NCI-H187 treated with DMSO at 0.1 percent for 48 hours (cell line): Measurements from ENCODE around the gene GM2A.
A peak's percentile ranks its signal among the peaks of the same experiment; 100 is the strongest.

Experiments used
- DNase-seq: peaks from one replicate; lab custom pipeline; 2025; lab: John Stamatoyannopoulos, UW

The GM2A gene

DNA sequence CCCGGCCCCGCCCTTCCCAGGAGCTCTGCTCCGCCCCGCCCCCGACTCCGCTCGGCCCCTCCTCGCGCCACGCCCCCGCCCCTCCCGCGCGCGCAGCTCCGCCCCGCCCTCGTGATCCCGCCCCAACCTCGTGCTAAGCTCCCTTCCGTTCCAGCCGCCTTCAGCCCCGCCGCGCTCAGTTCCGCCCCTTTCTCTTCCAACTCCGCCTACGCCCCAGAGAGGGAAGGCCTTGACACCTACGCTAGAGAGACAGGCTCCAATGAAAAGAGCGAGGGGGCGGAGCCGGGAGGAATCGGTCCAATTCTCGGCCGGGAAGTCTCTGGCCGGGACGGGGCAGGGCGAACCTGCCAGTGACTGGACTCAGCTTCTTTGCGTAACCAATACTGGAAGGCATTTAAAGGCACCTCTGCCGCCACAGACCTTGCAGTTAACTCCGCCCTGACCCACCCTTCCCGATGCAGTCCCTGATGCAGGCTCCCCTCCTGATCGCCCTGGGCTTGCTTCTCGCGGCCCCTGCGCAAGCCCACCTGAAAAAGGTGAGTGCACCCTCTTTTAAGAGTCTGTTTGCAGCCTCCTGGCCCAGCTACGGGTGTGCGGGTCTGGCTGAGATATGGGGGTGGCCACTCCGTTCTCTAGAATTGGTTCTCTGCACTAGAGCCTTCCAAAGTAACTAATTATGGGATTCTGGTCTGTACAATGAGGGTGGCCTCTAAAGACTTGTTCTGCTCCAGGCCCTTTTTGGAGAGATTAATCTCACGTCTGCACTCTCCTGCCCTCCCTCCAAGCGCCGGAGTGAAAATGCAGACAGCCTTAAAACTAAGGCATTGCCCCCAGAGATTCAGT lies at the start of gene GM2A:
TSS of gene GM2A (plus strand) at position 424 of the 843 bp plus-strand sequence. CDS start at position 456, 32 bp downstream.
- peak; percentile 85 for DNase-seq

DNA sequence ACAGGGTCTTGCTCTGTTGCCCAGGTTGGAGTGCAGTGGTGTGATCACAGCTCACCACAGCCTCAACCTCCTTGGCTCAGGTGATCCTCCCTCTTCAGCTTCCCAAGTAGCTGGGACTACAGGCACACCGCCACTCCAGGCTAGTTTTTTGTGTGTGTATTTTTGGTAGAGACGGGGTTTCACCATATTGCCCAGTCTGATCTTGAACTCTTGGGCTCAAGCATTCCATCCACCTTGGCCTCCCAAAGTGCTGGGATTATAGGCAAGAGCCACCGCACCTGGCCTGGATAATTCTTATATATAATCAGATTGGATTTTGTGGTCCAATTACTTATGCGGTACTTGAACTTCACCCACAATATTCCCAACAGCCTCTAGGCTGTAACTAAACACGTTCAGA lies 48.9 kb upstream of the GM2A start:
- no peak for DNase-seq

DNA sequence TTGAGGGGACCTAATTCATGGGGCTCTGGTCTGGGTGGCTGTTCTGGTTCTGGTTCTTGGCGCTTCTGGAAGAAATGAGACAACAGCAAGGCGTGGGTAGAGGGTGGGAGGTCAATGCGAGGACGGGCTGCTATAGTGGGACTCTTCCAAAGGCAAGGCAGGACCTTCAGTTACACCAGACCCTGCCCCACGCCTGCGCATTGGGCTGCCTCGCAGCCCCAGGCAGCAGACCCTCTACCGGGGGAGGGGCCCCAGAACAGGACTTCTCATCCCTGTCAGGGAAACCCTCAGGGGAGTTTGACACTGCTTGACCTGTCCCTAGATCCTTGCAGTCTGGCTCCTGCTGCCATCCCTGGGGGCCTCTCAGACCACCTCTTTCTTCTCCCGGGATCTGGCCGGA lies 47.6 kb upstream of the GM2A start:
- DNase-seq, result no peak

DNA sequence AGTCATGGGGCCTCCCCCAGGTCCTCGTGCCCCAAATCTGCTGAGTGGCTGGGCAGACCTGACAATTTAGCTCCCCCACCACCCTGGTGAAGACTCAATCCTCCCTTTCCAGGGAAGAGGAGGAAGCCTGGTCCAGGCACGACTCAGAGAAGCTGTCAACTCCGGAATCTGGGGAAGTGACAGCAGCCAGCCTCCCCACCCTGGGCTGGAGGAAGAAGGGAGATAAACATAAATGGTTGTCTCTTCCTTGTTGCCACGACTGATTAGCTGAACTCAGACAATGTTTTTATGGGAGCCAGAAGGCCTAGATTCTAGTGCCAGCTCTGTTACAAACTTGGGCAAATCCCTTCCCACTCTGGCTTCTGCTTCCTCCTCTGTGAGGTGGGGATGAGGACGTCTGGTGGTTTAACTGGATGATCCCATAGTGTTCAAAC lies 44.5 kb upstream of the GM2A start:
- DNase-seq, result no peak

DNA sequence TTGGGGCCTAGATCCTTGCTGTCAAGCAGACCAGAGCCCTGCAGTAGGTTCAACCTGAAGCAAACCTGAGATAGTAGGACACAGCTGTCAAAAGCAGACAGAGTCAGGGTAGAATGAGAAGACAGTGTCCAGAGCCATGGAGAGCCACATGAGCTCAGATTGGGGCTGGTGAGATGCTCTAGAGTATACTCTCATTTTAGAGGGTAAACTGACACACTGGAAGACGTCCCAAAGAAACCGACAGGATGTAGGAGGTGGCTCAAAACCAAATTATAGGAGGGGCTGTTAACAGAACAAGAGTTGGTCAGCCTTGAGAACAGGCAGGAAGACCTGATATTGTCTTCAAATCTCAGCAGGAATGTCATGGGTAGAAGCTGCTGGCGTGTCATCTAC lies 40.6 kb upstream of the GM2A start:
- DNase-seq, result no peak

DNA sequence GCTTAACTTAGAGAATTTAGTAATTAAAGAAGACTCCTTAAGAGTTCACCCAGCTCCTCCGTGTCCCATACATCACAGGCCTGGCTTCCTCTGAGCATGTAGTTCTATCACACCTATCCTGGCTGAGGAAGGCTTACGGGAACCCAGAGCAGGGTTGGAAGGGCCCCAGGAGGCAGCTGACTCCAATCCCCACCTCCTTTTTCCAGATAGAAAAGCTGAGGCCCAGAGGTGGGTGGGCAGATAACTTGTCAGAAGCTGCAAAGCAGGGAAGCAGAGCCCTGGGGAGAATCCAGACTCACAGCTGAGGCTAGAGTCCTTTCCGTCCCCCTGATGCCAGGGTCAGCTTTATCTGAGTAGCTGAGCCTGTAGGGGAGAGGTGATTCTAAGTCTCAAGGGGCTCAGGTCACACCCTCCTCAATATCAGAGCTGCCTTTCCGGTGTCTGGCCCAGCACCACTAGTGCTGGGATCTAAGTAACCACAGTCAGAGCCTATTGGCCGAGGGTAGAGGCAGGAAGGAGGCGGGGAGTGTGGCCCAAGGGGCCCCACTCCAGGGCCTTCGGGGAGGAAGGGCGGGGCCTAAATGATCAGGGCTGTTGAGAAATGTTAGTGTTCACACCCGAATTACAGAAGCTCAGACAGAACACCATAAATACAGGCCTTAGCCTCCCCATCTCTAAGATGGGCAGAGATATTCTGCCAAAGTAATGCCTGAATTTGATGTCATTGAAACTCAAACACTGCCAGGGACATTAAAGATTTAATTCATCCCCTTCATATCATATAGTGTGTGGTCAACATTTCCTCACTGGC lies 39.0 kb upstream of the GM2A start:
- no peak for DNase-seq

DNA sequence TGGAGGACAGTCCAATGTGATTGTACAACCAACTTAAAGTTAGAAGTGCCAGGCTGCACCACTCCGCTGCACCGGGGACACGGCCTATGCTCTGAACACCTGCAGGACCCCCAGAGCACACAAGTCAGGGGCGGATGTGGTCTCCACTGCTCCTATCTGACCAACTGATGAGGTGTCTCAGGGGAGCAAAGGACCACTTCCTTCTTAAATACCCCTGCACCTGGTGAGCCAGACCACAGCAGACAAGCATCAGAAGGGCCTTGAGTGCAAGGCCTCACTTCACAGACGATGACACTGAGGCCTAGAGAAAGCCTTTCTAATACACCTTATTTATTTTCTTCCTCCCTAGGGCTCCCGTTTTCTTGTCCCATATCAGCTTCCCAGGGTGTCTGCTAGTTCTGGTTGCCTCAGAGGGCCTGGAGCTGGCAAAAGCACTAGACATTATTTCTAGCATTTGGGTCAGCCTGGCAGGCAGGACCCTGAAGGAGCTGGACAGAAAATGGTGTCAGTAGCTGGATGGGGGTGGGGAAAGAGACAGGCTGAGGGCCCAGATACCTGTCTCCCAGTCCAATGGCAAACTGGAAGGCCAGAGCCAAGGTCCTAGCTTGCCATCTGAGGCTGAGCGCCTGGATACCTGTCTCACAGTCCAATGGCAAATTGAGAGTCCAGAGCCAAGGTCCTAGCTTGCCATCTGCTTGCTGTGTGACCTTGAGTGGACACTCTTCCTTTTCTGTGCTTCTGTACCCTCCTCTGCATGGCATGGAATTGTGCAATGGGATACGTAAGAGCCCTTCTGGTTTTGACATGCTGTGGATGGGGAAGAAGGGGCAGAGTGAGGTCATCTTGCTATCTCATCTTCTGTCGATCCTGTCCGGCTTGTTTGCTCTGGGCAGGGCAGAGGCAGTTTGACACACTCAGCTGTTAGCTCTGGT lies 38.1 kb upstream of the GM2A start:
- DNase-seq, result no peak

DNA sequence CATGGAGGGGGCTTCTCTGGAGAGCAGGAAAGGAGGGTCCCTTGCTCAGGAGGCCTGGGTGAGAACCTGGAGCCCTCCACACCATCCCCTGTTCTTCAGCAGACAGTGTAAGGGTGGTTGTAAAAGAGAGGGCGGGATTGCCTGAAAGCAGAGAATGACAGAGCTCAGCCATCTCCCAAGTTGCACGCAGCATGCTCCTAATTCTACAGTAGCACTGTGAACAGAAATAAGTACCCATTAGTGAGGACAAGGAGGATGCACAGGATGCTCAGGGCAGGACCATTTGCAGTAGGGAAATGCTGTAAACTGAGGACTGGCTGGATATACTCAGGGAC lies 37.5 kb upstream of the GM2A start:
- no peak for DNase-seq

DNA sequence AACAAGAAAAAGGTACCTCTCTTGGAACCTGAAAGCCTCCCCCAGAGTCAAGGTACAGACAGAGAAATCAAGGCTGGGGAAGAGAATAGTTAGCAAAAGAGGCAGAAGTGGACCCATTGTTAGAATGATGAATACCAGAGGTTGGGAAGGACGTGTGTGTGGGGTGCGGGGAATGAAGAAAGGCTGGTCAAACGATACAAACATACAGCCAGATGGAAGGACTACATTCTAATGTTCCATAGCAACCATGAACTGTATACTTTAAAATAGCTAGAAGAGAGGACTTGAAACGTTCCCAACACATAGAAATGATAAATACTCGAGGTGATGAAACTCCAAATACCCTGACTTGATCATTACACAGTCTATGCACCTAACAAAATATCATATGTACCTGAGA lies 36.2 kb upstream of the GM2A start:
- DNase-seq, result no peak

DNA sequence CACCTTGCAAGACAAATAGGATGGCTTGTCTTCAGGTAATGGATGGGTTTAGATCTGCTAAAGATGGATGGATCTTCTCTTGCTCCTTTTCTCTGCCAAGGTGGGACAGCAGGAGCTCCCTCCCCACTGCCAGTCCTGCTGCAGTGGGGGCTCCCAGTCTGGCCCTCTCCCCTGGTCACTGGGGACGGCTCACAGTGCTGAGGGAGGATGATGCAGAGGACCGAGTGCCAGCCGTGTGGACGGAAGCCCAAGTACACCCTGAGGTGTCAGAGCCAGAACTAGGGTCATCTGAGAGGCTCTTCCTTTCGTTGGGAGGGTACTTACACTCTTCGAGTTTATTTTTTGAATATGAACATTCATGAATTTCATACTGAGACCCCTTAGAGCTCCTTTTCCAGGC lies 34.8 kb upstream of the GM2A start:
- no peak for DNase-seq

DNA sequence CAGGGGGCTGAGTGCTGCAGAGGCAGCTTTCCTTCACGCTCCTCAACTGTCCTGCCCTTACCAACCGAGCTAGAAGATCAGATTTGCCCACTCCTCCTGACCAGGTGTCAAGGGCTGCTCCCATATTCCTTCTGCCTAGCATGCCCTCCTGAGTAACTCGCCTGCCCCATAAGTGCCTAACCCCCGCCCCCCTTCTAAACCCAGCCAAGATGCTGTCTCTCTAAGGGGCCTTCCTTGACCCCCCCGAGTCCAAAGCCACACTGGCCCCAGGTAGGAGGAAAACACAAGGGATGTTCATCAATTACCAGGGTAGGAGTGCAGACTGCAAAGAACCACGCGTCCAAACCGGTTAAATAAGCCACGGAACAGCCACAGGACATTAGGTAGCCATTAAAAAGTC lies 33.8 kb upstream of the GM2A start:
- DNase-seq, result no peak

DNA sequence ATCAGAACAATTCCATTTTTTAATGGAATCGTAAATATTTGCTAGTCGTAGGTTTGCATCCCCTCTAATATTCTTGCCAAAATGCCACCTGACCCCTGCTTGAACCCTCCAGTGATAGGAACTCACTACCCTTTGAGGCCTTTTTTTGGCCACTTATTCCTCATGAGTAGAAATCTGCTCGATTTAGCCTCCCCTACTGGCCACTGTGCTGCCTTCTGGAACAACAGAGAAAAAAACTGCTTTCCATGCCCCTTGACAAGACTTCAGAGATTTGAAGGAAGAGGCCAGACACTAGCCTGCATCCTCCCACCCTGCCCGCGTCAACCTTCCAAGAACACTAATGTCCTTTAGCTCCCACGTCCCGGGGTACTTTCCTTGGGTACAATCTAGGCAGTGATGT lies 33.2 kb upstream of the GM2A start:
- no peak for DNase-seq

DNA sequence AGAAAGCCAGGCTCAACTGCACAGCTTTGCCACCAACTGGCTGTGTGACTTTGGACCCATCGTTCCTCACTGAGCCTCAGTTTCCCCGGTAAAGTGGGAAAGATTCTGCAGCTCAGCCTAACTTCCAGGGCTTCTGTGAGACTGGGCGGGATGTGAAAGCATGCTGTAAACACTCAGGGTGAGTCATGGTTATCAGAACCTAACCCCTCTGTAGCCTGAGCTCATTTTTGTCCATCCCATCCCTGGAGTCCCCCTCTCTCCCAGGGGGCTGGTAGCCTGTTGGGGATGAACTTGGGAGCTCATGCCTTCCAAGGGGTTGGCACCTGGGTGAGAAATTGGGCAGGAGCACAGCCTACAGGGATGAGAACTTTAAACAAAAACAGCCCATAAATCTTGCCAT lies 31.4 kb upstream of the GM2A start:
- no peak for DNase-seq

DNA sequence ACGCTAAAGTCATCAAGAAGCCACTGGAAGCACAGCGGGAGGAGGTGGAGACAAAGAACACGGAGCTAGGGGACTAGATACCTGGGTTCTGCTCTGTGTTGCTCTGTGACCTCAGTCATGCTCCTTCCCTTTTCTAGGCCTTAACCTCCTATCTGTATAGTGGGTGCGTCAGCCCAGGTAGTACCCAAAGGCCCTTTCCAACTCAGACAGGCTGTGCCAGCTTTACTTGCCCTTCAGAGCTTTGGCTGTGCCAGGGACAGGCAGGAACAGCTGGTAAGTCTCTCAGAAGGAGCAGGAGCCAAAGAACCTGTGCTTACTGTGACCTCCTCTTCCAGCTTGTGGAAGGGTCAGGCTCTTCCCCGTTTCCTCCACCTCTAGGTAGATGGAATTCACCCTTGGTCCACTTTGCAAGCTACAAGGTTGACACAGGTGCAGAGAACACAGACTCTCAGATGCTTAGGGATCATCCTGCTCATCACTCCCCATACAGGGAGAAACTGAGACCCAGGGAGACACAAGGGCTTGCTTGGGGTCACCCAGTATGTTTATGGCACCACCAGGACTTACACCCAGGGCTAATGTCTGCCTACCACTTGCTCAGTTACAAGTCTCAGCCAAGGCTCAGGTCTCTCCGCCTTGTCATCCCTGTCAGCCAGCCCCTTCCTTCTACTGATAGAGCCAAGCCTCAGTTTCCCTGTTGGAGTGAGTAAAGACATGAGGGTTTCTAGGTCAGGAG lies 30.8 kb upstream of the GM2A start:
- DNase-seq, result no peak

DNA sequence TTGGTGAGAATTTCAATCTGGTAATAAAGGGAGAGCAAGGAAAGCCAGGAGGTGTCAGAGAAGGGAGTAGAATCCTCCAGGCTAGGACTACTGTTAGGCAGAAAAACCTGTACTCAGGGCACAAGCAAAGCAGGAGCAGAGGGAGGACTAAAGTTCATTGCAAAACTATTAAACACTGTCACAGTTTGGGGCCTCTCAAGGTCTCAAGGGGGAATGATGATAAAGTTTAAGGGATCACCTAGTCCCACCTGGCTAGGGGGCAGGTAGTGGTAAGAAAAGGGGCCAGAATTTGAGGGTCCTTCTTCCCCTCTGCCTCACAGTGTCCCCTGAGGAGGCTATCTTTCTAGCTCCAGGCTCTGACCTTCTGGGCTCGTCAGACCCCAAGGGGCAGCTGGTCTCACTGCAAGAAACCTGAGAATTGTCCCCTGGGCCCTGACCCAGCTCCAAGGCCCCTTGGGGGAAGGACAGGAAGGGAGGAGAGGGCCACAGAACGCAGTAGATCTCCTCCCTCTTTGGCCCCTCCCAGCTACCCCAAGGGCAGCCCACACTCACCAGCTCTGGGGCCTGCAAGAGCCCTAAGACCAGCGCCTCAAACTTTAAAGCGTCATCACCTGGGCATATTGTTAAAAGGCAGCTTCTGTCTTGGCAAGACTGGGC lies 30.1 kb upstream of the GM2A start:
- DNase-seq, result no peak

DNA sequence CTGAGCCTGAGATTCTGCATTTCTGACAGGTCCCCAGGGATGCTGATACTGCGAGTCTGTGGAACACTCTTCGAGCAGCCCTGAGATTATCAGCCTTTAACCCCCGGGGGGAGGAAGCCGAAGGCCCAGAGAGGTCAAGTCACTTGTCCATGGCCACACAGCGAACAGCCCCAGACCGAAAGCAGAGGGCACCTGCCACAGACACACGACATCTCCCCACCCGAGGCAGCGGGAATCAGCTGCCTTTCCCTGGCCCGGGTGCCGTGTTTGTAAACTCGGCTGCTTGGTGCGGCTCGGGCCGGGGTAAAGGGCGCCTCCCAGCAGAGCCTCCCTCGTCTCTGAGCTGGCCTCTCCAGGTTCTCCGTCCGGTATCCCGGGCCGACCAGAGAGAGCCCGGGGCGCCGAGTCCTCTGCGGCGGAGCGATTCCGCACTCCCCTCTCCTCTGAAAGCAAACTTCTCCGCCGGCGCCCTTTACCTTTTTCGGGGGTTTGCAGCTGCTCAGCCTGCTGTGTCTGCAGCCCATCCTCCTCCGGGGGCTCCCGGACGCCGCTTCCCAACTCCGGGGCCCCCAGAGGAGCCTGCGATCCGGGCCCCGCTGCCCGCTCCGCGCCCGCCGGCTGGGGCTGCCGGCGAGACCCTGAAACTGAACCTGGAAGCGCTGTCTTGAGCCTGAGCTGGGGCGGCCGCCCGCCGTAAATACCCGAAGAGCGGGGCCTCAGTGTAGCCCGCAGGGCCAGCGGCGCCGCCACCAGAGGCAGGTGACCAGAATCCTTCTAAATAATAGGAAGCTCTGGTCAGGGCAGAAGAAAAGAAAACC lies 29.3 kb upstream of the GM2A start, which contains the start of gene CCDC69:
TSS of gene CCDC69 (minus strand) at position 646 of the 818 bp plus-strand sequence. CDS start at position 524, 122 bp downstream.
- no peak for DNase-seq

DNA sequence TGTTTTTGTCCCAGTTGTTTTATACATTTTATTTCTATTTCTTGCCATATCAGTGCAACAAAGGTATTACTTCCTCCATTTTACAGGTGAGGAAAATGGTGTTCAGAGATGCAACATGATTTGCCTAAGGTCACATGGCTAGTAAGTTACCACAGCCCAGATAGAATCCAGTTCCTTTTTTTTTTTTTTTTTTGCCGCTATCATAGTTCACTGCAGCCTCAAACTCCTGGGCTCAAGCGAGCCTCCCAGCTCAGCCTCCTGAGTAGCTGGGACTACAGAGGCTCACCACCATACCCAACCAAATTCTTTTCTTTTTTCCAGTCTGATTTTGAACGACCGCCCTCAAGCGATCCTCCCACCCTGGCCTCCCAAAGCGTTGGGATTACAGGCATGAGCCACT lies 28.6 kb upstream of the GM2A start:
- DNase-seq, result no peak

DNA sequence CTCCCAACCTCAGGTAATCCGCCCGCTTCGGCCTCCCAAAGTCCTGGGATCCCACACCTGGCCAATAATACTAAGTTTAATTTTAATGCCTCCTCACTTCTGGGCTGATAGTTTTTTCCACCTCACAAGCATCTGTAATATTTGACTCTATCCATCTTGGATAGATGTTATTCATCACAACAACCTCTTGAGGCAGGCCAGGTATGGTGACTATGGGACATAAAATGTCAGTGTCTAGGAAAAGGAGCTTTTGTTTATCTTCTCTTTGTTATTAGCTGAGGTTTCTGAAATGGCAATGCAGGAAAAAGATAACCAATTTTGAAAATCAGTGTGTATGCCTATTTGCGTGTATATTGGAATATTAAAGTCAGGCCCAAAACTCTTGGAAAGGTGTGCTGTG lies 27.9 kb upstream of the GM2A start:
- DNase-seq, result no peak

DNA sequence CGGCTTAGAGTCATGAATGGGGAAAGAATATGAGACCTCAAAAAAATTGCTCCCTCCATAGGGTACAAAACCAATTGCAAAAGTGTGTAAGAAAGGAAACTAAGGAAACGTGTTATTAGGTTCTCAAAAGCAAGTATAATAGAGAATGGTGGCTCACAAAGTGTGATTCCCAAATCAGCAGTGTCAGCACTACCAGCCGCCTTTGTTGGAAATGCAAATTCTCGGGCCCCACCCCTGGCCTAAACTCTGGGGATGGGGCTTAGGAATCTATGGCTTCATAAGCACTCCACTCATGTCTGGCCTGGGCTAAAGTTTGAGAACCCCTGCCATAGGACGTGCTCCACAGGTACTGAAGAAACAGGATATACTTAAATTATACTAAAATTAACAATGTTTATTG lies 27.5 kb upstream of the GM2A start:
- no peak for DNase-seq

DNA sequence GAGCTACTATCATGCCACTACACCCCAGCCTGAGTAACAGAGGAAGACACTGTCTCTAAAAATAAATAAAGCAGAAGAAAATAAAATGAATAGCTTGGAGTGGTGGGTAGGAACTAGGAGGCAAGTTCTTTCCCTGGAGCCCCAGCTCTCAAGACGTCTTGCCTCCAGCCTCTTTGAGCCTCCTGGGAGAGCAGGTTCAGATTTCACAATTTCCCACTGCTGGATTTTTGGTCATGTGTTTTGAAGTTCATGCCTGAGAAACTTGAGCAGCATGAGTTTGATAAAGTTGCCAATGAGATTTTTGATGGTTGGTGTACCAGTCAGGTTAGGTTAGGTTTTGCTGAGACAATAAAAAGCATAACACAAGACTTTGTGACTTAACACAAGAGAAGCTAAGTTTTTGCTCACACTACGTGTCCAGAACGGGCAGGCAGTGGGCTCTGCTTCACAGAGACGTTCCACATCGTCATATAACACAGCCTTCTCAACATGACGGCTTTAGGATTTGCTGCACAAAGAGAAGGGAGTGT lies 25.0 kb upstream of the GM2A start:
- no peak for DNase-seq
